ENCODE results near the gene EXD1. TPM values are rescaled to one million over a fixed set of nuclear protein-coding genes. Genes with fewer than 3 reads are reported as not detected.

EXD1 gene
- total RNA-seq, 2 experiments from 2014 or later: not detected

- H3K4me3 ChIP-seq (ENCODE audit: low read length): no peak overlapping the region
- ChIA-PET CTCF (no interaction called here), POLR2A (no interaction called here)
- intact Hi-C loops (cut with DNase I, micrococcal nuclease): no loop called here
- no peaks in the 10 kb centered on the region for H3K4me1 ChIP-seq (ENCODE audit: insufficient read depth, low read length)
- H3K4me1 Mint-ChIP-seq (ENCODE audit: low read depth): peaks cover 5% of the 10 kb centered on the region
- TF ChIP-seq CTCF (IDR thresholded peaks at IDR 0.05): no peak
- ATAC-seq (ENCODE audit: poor library complexity) (no peak), DNase-seq (no peak)
- H3K36me3 ChIP-seq (ENCODE audit: insufficient read depth, low read length): no peaks in the 10 kb centered on the region
- H3K9me3 ChIP-seq (ENCODE audit: control insufficient read depth in 1 of 2, insufficient read depth in 1 of 2, low read length in 2 of 2): no peaks in the 10 kb centered on the region
- H3K9me3 Mint-ChIP-seq: no peaks in the 10 kb centered on the region
- no peaks in the 10 kb centered on the region for H3K27me3 ChIP-seq (ENCODE audit: control insufficient read depth in 1 of 2, insufficient read depth in 2 of 2, low read length in 2 of 2)
- H3K27ac ChIP-seq (ENCODE audit: low read depth in 1 of 2, low read length in 2 of 2): no peak overlapping the region
- H3K27me3 Mint-ChIP-seq: no peaks in the 10 kb centered on the region
- H3K27ac Mint-ChIP-seq: no peak overlapping the region
- H3K36me3 Mint-ChIP-seq (ENCODE audit: low read depth): no peaks in the 10 kb centered on the region
- H3K4me3 Mint-ChIP-seq: no peak overlapping the region
Observed at GRCh38 chr15:41160639-41161315, 69.8 kb downstream of the EXD1 start.

GRCh38 chr15:41154412-41154811, 76.1 kb downstream of the EXD1 start:
- H3K4me1 ChIP-seq (ENCODE audit: insufficient read depth, low read length): peaks cover 9% of the 10 kb centered on the region
- DNase-seq (no peak), ATAC-seq (ENCODE audit: poor library complexity) (no peak)
- H3K27ac Mint-ChIP-seq: no peak overlapping the region
- H3K4me3 Mint-ChIP-seq: no peak overlapping the region
- H3K36me3 ChIP-seq (ENCODE audit: insufficient read depth, low read length): no peaks in the 10 kb centered on the region
- ChIA-PET POLR2A (no interaction called here), CTCF (no interaction called here)
- H3K27ac ChIP-seq (ENCODE audit: low read depth in 1 of 2, low read length in 2 of 2): no peak overlapping the region
- no peaks in the 10 kb centered on the region for H3K9me3 Mint-ChIP-seq
- no peaks in the 10 kb centered on the region for H3K36me3 Mint-ChIP-seq (ENCODE audit: low read depth)
- H3K4me1 Mint-ChIP-seq (ENCODE audit: low read depth): peaks cover 12% of the 10 kb centered on the region
- H3K27me3 ChIP-seq (ENCODE audit: control insufficient read depth in 1 of 2, insufficient read depth in 2 of 2, low read length in 2 of 2): no peaks in the 10 kb centered on the region
- no peak overlapping the region for H3K4me3 ChIP-seq (ENCODE audit: low read length)
- no peak for TF ChIP-seq CTCF (IDR thresholded peaks at IDR 0.05)
- H3K27me3 Mint-ChIP-seq: no peaks in the 10 kb centered on the region
- intact Hi-C loops (cut with DNase I, micrococcal nuclease): no loop called here
- no peaks in the 10 kb centered on the region for H3K9me3 ChIP-seq (ENCODE audit: control insufficient read depth in 1 of 2, insufficient read depth in 1 of 2, low read length in 2 of 2)

GRCh38 chr15:41153733-41154132, 76.8 kb downstream of the EXD1 start:
- no peaks in the 10 kb centered on the region for H3K27me3 ChIP-seq (ENCODE audit: control insufficient read depth in 1 of 2, insufficient read depth in 2 of 2, low read length in 2 of 2)
- H3K36me3 ChIP-seq (ENCODE audit: insufficient read depth, low read length): no peaks in the 10 kb centered on the region
- intact Hi-C loops (cut with DNase I, micrococcal nuclease): no loop called here
- Mint-ChIP-seq H3K9me3 (no peaks in the 10 kb centered on the region), H3K4me3 (no peak overlapping the region), H3K27me3 (no peaks in the 10 kb centered on the region), H3K27ac (no peak overlapping the region), H3K4me1 (ENCODE audit: low read depth) (peaks cover 12% of the 10 kb centered on the region), H3K36me3 (ENCODE audit: low read depth) (no peaks in the 10 kb centered on the region)
- DNase-seq: no peak
- ChIA-PET CTCF (no interaction called here), POLR2A (no interaction called here)
- ATAC-seq (ENCODE audit: poor library complexity): no peak
- no peak overlapping the region for H3K27ac ChIP-seq (ENCODE audit: low read depth in 1 of 2, low read length in 2 of 2)
- TF ChIP-seq CTCF (IDR thresholded peaks at IDR 0.05): no peak
- H3K9me3 ChIP-seq (ENCODE audit: control insufficient read depth in 1 of 2, insufficient read depth in 1 of 2, low read length in 2 of 2): no peaks in the 10 kb centered on the region
- H3K4me1 ChIP-seq (ENCODE audit: insufficient read depth, low read length): peaks cover 9% of the 10 kb centered on the region
- no peak overlapping the region for H3K4me3 ChIP-seq (ENCODE audit: low read length)

Measured in CD4-positive, alpha-beta T cell (primary cell).